Measurements from ENCODE around the gene BIRC6.
"Not testable (repeated sequence)": the region's sequence is repeated elsewhere in the genome, so short reads cannot be mapped to it uniquely, and the experiment has no call there.

Gene BIRC6

GRCh38 chr2:32430804-32431203 lies 74.0 kb downstream of the BIRC6 start:
- Histone ChIP-seq H3K9me3 (no peaks in the 10 kb centered on the region), H3K27me3 (ENCODE audit: low read depth) (no peaks in the 10 kb centered on the region), H3K36me3 (replicated peaks) (peaks cover 22% of the 10 kb centered on the region), H3K4me1 (peaks cover 14% of the 10 kb centered on the region), H3K4me3 (no peak overlapping the region)
- in situ Hi-C loops (cut with MboI; ENCODE audit: low sequenced_read_pairs) = no loop called here
- no peak for DNase-seq (ENCODE audit: low spot score in 2 of 2)

- in situ Hi-C loops (cut with MboI; ENCODE audit: low sequenced_read_pairs) = no loop called here
- no peak overlapping the region for H3K4me3 ChIP-seq
- no peak for DNase-seq (ENCODE audit: low spot score in 2 of 2)
- no peaks in the 10 kb centered on the region for H3K27me3 ChIP-seq (ENCODE audit: low read depth)
- peaks cover 62% of the 10 kb centered on the region for H3K36me3 ChIP-seq (replicated peaks)
- H3K4me1 ChIP-seq = no peaks in the 10 kb centered on the region
- no peaks in the 10 kb centered on the region for H3K9me3 ChIP-seq
Measured at GRCh38 chr2:32436150-32436549, 79.3 kb downstream of the BIRC6 start.

DNA sequence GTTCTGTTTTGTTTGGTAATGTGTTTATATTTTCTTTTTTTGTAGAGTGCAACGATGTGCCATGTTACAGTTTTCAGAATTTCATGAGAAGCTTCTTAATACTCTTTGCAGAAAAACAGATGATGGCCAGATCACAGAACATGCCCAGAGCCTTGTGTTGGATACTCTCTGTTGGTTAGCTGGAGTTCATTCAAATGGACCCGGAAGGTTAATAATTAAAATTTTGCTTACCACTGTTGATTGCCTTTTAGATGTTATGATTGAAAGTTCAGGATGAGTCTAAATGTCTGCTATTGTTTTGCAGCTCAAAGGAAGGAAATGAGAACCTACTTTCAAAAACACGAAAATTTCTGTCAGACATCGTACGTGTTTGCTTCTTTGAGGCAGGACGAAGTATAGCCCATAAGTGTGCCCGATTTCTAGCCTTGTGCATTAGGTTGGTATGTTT lies 85.2 kb downstream of the BIRC6 start:
- H3K4me3 ChIP-seq = no peak overlapping the region
- H3K9me3 ChIP-seq = no peaks in the 10 kb centered on the region
- peaks cover 83% of the 10 kb centered on the region for H3K36me3 ChIP-seq (replicated peaks)
- in situ Hi-C loops (cut with MboI; ENCODE audit: low sequenced_read_pairs) = no loop called here
- no peaks in the 10 kb centered on the region for H3K4me1 ChIP-seq
- no peaks in the 10 kb centered on the region for H3K27me3 ChIP-seq (ENCODE audit: low read depth)
- DNase-seq (ENCODE audit: low spot score in 2 of 2) = no peak

GRCh38 chr2:32446369-32446768 lies 89.5 kb downstream of the BIRC6 start:
- Histone ChIP-seq H3K4me1 (no peaks in the 10 kb centered on the region), H3K4me3 (no peak overlapping the region), H3K9me3 (no peaks in the 10 kb centered on the region), H3K27me3 (ENCODE audit: low read depth) (no peaks in the 10 kb centered on the region), H3K36me3 (replicated peaks) (peaks cover 54% of the 10 kb centered on the region)
- DNase-seq (ENCODE audit: low spot score in 2 of 2) = no peak
- in situ Hi-C loops (cut with MboI; ENCODE audit: low sequenced_read_pairs) = no loop called here

DNA sequence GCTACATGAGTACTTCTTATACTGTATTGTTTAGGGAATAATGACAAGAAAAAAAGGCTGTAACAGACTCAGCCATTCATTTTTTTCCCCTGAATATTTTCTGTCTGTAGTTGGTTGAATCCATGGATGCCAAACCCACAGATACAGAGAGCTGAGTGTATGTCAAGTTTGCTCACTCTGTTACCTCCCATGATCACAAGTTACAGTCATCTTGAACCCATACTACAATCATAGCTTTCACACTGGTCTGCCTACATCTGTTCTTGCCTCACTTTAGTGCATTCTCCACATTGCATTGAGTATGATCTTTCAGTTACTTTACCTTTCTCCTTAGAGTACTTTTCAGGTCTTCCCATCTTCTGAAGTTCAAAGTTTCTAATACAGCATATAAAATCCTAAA lies 94.0 kb downstream of the BIRC6 start:
- in situ Hi-C loops (cut with MboI; ENCODE audit: low sequenced_read_pairs) = no loop called here
- H3K36me3 ChIP-seq (replicated peaks) = peaks cover 16% of the 10 kb centered on the region
- no peak for DNase-seq (ENCODE audit: low spot score in 2 of 2)
- no peak overlapping the region for H3K4me3 ChIP-seq
- H3K9me3 ChIP-seq = no peaks in the 10 kb centered on the region
- peaks cover 6% of the 10 kb centered on the region; the same call in 1 of the 2 replicates for H3K4me1 ChIP-seq
- H3K27me3 ChIP-seq (ENCODE audit: low read depth) = no peaks in the 10 kb centered on the region

- Histone ChIP-seq H3K4me3 (no peak overlapping the region), H3K36me3 (replicated peaks) (peaks cover 11% of the 10 kb centered on the region), H3K9me3 (no peaks in the 10 kb centered on the region), H3K4me1 (peaks cover 6% of the 10 kb centered on the region; the same call in 1 of the 2 replicates), H3K27me3 (ENCODE audit: low read depth) (no peaks in the 10 kb centered on the region)
- DNase-seq (ENCODE audit: low spot score in 2 of 2) = no peak
- in situ Hi-C loops (cut with MboI; ENCODE audit: low sequenced_read_pairs) = no loop called here
Measured at GRCh38 chr2:32452338-32453064, 95.7 kb downstream of the BIRC6 start.

DNA sequence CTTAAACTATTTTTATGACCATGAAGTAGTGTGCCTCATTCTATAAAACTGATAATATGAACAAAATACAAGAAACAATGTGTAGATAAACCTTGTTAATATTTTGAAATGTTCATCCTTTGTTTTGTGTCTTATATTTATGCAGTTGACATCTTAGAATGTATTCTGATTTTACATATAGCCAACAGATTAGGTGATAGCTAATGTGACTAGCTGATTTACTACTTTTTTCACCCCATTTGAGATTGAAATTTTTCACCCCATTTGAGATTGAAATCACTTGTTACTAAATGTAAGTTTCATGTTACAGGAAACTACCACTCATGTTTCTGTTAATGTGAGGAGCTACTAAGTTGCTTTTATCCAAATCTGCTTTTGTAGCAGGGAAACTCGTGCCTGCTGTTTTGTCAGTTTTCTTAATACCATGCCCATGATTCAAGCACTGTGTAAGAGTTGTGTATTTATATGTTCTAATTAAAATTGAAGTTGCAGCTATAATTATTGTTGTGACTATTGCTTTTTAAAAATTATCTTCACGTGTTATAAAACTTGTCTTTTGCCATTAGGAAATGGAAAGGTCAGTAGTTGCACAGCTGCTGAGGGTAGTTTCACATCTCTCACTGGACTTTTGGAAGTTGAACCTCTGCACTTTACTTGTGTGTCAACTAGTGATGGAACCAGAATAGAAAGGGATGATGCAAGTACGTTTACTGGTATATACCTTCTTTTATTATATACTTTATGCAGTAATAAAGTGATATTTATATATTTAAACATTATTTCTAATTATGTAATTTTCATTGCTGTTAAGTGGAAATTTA lies 96.6 kb downstream of the BIRC6 start:
- no peak for DNase-seq (ENCODE audit: low spot score in 2 of 2)
- Histone ChIP-seq H3K9me3 (no peaks in the 10 kb centered on the region), H3K4me1 (peaks cover 6% of the 10 kb centered on the region; the same call in 1 of the 2 replicates), H3K4me3 (no peak overlapping the region), H3K27me3 (ENCODE audit: low read depth) (no peaks in the 10 kb centered on the region), H3K36me3 (replicated peaks) (peaks cover 11% of the 10 kb centered on the region)
- in situ Hi-C loops (cut with MboI; ENCODE audit: low sequenced_read_pairs) = no loop called here

DNA sequence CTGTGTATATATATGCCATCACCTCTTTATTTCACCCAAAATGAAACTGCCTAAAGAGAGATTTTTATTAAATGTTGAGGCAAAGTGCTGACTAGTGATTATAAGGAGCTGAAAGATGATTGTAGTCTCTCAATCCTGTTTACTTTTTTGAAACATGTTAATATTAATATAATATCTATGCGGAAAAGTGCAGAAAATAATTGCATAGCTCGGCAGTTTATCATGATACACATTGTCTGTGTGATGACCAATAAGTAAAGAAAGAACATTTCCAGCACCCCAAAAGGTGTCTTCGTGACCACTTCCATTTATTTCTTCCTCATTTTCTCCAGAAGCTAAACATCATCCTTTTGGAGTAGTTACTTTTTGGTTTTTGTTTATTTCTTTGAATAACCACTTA lies 99.0 kb downstream of the BIRC6 start:
- H3K36me3 ChIP-seq (replicated peaks) = peaks cover 6% of the 10 kb centered on the region
- H3K4me3 ChIP-seq = no peak overlapping the region
- H3K9me3 ChIP-seq = no peaks in the 10 kb centered on the region
- no peak for DNase-seq (ENCODE audit: low spot score in 2 of 2)
- in situ Hi-C loops (cut with MboI; ENCODE audit: low sequenced_read_pairs) = no loop called here
- no peaks in the 10 kb centered on the region for H3K27me3 ChIP-seq (ENCODE audit: low read depth)
- peaks cover 6% of the 10 kb centered on the region; the same call in 1 of the 2 replicates for H3K4me1 ChIP-seq

GRCh38 chr2:32456808-32457207 lies 100.0 kb downstream of the BIRC6 start:
- H3K36me3 ChIP-seq (replicated peaks) = peaks cover 3% of the 10 kb centered on the region

DNA sequence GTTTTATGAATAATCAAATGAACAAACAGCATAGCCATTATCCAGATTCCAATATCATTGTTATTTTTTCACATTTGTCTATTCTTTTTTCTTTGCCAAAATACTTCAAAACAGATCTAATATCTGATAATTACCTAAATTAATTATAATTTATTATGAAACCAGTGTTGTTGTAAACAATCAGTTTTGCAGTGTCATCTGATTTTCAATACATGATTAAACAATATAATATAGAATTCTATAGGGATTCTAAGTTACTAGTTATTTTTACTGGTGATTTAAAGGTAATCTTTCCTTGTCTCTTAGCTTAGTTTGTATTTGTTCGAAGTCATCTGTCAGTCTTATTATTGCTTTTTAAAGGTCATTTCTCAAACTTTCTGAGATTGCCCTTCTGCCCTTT lies 101.0 kb downstream of the BIRC6 start:
- in situ Hi-C loops (cut with MboI; ENCODE audit: low sequenced_read_pairs) = no loop called here
- Histone ChIP-seq H3K36me3 (replicated peaks) (peaks cover 3% of the 10 kb centered on the region), H3K27me3 (ENCODE audit: low read depth) (no peaks in the 10 kb centered on the region), H3K4me1 (peaks cover 3% of the 10 kb centered on the region; the same call in 1 of the 2 replicates), H3K9me3 (no peaks in the 10 kb centered on the region), H3K4me3 (no peak overlapping the region)
- DNase-seq (ENCODE audit: low spot score in 2 of 2) = no peak

More at GRCh38 chr2:32456808-32457207, 100.0 kb downstream of the BIRC6 start:
- Histone ChIP-seq H3K4me1 (peaks cover 6% of the 10 kb centered on the region; the same call in 1 of the 2 replicates), H3K4me3 (no peak overlapping the region), H3K27me3 (ENCODE audit: low read depth) (no peaks in the 10 kb centered on the region), H3K9me3 (no peaks in the 10 kb centered on the region)
- DNase-seq (ENCODE audit: low spot score in 2 of 2) = no peak
- in situ Hi-C loops (cut with MboI; ENCODE audit: low sequenced_read_pairs) = no loop called here

- H3K9me3 ChIP-seq; H3K4me1 ChIP-seq; in situ Hi-C loops (cut with MboI; ENCODE audit: low sequenced_read_pairs); H3K4me3 ChIP-seq; H3K27me3 ChIP-seq (ENCODE audit: low read depth); DNase-seq (ENCODE audit: low spot score in 2 of 2): not testable (repeated sequence)
- peaks cover 14% of the 10 kb centered on the region for H3K36me3 ChIP-seq (replicated peaks)
Measured at GRCh38 chr2:32460861-32461260, 104.0 kb downstream of the BIRC6 start.

DNA sequence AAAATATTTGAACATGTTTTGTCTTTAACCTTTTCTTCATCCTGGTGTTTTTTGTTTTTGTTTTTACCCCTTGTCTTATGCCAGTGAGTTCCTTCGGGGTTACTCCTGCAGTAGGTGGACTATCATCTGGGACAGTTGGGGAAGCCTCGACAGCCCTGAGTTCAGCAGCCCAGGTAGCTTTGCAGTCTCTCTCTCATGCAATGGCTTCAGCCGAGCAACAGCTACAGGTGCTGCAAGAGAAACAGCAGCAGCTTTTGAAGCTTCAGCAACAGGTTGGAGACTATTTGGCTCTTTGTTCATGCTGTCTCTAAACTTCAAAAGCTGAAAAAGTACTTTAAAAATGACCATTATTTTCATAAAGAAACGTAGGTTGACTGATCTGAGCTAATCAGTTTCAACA lies 106.3 kb downstream of the BIRC6 start:
- in situ Hi-C loops (cut with MboI; ENCODE audit: low sequenced_read_pairs) = no loop called here
- Histone ChIP-seq H3K4me1 (no peaks in the 10 kb centered on the region), H3K36me3 (replicated peaks) (peaks cover 24% of the 10 kb centered on the region), H3K27me3 (ENCODE audit: low read depth) (no peaks in the 10 kb centered on the region), H3K4me3 (no peak overlapping the region), H3K9me3 (no peaks in the 10 kb centered on the region)
- no peak for DNase-seq (ENCODE audit: low spot score in 2 of 2)

- Histone ChIP-seq H3K36me3 (replicated peaks) (peaks cover 34% of the 10 kb centered on the region), H3K27me3 (ENCODE audit: low read depth) (no peaks in the 10 kb centered on the region), H3K9me3 (no peaks in the 10 kb centered on the region), H3K4me3 (no peak overlapping the region), H3K4me1 (no peaks in the 10 kb centered on the region)
- no peak for DNase-seq (ENCODE audit: low spot score in 2 of 2)
- in situ Hi-C loops (cut with MboI; ENCODE audit: low sequenced_read_pairs) = no loop called here
Measured at GRCh38 chr2:32464431-32464830, 107.6 kb downstream of the BIRC6 start.

DNA sequence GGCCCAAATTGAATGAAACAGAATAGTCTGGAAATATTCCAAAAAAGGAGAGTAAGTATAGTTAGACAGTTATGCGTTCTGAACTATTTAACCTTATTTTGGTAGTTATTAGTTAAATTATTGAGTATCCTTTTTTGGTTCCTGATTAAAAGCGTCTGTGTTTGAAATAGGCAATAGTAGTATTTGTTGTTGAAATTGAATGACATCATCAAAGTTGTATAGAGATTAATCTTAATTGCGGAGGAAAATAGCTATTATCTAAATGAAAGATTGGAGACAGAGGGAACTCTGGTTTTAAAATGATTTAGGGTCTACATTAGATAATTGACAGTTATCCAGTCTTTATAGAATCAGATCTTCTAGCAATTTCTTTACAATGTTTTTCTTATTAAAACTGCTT lies 115.8 kb downstream of the BIRC6 start:
- Histone ChIP-seq H3K27me3 (ENCODE audit: low read depth) (no peaks in the 10 kb centered on the region), H3K4me1 (peaks cover 11% of the 10 kb centered on the region), H3K4me3 (no peak overlapping the region), H3K36me3 (replicated peaks) (peaks cover 57% of the 10 kb centered on the region), H3K9me3 (no peaks in the 10 kb centered on the region)
- in situ Hi-C loops (cut with MboI; ENCODE audit: low sequenced_read_pairs) = no loop called here
- no peak for DNase-seq (ENCODE audit: low spot score in 2 of 2)
